ENCODE data around the gene ANKRD29.

The ANKRD29 gene

DNA sequence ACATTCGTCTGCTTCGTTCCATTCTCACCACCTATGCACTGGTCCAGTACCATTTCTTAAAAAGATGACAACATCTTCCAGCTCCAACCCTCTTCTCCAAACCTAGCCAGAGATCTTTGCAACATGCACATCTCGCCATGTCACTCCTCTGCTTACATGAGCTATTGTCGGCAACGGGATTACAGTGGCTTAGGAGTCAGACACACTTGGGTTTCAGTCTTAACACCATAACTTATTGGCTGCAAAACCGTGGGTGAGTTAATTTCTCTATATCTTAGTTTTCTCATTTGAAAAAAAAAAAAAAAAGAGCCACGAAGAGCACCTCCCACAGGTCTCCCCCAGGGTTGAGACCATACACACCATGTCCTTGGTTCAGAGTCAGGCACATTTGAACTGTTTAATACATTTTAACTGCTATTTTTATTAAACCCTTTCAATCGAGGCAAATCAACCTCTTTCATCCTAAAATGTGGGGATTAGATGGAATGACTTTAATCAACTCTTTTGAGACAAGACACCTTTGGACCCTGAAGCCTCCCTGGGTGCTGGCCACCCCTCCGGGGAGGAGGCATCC is 889 bp downstream of the ANKRD29 start:
- TF ChIP-seq TCF12 (IDR thresholded peaks at IDR 0.05; ENCODE audit: low read depth) (no peak), CEBPB (IDR thresholded peaks at IDR 0.05) (no peak), CREB1 (IDR thresholded peaks at IDR 0.05; ENCODE audit: low read depth) (no peak), TAF1 (IDR thresholded peaks at IDR 0.05; ENCODE audit: low read depth) (0 out of 2 replicates have a peak, but pooled peaks have one; percentile 8), ZBTB7A (IDR thresholded peaks at IDR 0.05; ENCODE audit: low read depth) (no peak)
- TF ChIP-seq, protein P1, sequence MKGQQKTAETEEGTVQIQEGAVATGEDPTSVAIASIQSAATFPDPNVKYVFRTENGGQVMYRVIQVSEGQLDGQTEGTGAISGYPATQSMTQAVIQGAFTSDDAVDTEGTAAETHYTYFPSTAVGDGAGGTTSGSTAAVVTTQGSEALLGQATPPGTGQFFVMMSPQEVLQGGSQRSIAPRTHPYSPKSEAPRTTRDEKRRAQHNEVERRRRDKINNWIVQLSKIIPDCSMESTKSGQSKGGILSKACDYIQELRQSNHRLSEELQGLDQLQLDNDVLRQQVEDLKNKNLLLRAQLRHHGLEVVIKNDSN (IDR thresholded peaks at IDR 0.05) = no peak

DNA sequence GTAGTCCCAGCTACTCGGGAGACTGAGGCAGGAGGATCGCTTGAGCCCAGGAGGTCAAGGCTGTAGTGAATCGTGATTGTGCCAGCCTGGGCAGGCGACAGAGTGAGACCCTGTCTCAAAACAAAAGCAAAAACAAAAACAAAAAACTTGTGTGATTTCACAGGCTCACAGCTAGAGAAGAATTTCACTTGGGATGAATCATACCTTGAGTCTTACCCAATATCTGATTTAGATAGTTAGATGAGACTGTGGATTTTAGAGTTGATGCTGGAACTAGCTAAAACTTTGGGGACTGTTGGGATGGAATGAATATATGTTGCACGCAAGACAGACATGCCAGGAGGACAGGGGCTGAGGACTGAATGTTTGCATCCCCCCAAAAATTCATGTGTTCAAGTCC is 4.4 kb downstream of the ANKRD29 start:
- TF ChIP-seq TAF1 (IDR thresholded peaks at IDR 0.05; ENCODE audit: low read depth) (no peak), FOXM1 (IDR thresholded peaks at IDR 0.05; ENCODE audit: borderline replicate concordance, low read depth) (no peak), MAX (IDR thresholded peaks at IDR 0.05) (no peak), YY1 (IDR thresholded peaks at IDR 0.05; ENCODE audit: low read depth) (no peak), EGR1 (IDR thresholded peaks at IDR 0.05) (no peak), NFIC (IDR thresholded peaks at IDR 0.05) (no peak), CREB1 (IDR thresholded peaks at IDR 0.05; ENCODE audit: low read depth) (no peak), EP300 (IDR thresholded peaks at IDR 0.05; ENCODE audit: borderline replicate concordance) (no peak), CEBPB (IDR thresholded peaks at IDR 0.05) (no peak), RAD21 (IDR thresholded peaks at IDR 0.05; ENCODE audit: low read depth) (no peak)
- TF ChIP-seq, protein P1 (IDR thresholded peaks at IDR 0.05) = no peak

DNA sequence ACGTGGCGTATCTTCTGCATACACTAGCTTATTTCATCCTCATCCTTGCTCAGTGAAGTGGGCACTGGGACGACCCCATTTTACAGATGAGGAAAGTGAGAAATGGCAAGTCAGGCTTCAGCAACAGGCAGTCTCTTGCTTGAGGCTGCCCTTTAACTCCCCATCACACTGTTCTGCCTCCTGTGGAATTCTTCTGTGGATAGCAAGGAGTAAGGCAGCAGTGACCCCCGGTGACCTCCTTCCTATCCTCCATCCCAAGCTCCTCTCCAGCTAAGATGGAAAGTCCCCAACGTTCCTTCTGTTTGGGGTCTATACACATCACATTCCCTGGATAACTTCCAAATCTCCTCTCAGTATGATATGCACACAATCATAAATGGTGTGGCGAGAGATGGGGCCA is 10.5 kb downstream of the ANKRD29 start:
- TF ChIP-seq, protein P1 (IDR thresholded peaks at IDR 0.05) = no peak
- TF ChIP-seq NFIC (IDR thresholded peaks at IDR 0.05) = no peak
- no peak for TF ChIP-seq YY1 (IDR thresholded peaks at IDR 0.05; ENCODE audit: low read depth)
- no peak for TF ChIP-seq CEBPB (IDR thresholded peaks at IDR 0.05)
- no peak for TF ChIP-seq TEAD4 (IDR thresholded peaks at IDR 0.05)
- no peak for TF ChIP-seq EP300 (IDR thresholded peaks at IDR 0.05; ENCODE audit: borderline replicate concordance)
- no peak for TF ChIP-seq FOXM1 (IDR thresholded peaks at IDR 0.05; ENCODE audit: borderline replicate concordance, low read depth)
- TF ChIP-seq ZBTB7A (IDR thresholded peaks at IDR 0.05; ENCODE audit: low read depth) = no peak
- TF ChIP-seq EGR1 (IDR thresholded peaks at IDR 0.05) = no peak
- no peak for TF ChIP-seq MAX (IDR thresholded peaks at IDR 0.05)

- no peak for TF ChIP-seq NFIC (IDR thresholded peaks at IDR 0.05)
- TF ChIP-seq CEBPB (IDR thresholded peaks at IDR 0.05) = 0 out of 2 replicates have a peak, but pooled peaks have one; percentile 45
Measured at GRCh38 chr18:23650968-23651927, 11.5 kb downstream of the ANKRD29 start.

- no peak for TF ChIP-seq MAX (IDR thresholded peaks at IDR 0.05)
- TF ChIP-seq TEAD4 (IDR thresholded peaks at IDR 0.05) = no peak
- TF ChIP-seq, protein P2, sequence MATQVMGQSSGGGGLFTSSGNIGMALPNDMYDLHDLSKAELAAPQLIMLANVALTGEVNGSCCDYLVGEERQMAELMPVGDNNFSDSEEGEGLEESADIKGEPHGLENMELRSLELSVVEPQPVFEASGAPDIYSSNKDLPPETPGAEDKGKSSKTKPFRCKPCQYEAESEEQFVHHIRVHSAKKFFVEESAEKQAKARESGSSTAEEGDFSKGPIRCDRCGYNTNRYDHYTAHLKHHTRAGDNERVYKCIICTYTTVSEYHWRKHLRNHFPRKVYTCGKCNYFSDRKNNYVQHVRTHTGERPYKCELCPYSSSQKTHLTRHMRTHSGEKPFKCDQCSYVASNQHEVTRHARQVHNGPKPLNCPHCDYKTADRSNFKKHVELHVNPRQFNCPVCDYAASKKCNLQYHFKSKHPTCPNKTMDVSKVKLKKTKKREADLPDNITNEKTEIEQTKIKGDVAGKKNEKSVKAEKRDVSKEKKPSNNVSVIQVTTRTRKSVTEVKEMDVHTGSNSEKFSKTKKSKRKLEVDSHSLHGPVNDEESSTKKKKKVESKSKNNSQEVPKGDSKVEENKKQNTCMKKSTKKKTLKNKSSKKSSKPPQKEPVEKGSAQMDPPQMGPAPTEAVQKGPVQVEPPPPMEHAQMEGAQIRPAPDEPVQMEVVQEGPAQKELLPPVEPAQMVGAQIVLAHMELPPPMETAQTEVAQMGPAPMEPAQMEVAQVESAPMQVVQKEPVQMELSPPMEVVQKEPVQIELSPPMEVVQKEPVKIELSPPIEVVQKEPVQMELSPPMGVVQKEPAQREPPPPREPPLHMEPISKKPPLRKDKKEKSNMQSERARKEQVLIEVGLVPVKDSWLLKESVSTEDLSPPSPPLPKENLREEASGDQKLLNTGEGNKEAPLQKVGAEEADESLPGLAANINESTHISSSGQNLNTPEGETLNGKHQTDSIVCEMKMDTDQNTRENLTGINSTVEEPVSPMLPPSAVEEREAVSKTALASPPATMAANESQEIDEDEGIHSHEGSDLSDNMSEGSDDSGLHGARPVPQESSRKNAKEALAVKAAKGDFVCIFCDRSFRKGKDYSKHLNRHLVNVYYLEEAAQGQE (IDR thresholded peaks at IDR 0.05; ENCODE audit: low read depth) = no peak
Measured at GRCh38 chr18:23648940-23649607, 13.6 kb downstream of the ANKRD29 start.

DNA sequence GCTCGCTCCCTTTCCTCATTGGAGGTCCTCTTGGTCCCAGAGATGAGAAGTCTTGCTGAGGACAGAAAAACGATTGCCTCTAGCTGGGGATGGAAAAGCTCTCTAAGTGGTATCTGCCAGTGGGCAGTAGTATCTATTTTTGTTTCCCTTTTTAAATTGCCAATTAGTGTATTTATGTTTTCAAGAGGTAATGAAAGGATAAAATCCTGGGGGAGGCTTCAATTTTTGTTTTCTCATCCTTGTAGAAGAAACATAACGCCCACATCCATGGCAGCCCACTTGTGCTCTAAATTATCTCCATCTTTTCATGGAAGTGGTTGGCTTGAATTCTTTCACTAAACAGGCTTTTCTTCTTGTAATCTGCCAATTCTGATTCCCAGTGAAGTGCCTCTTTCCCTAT is 14.3 kb downstream of the ANKRD29 start:
- no peak for TF ChIP-seq TAF1 (IDR thresholded peaks at IDR 0.05; ENCODE audit: low read depth)
- no peak for TF ChIP-seq NFIC (IDR thresholded peaks at IDR 0.05)
- TF ChIP-seq MAX (IDR thresholded peaks at IDR 0.05) = no peak
- no peak for TF ChIP-seq EP300 (IDR thresholded peaks at IDR 0.05; ENCODE audit: borderline replicate concordance)

- no peak for TF ChIP-seq CEBPB (IDR thresholded peaks at IDR 0.05)
Measured at GRCh38 chr18:23646282-23646681, 16.4 kb downstream of the ANKRD29 start.
